ENCODE data around the gene PGAP2. TPM values are rescaled to one million over a fixed set of nuclear protein-coding genes. Genes with fewer than 3 reads are reported as not detected.

PGAP2 gene
- total and polyA plus RNA-seq, 10 of the 15 experiments (the other 5 are each of a cell fraction or from before 2014, with no cell fraction given), result 12.3 to 37.4 (median 31.9) TPM

GRCh38 chr11:3827434-3828186 is 19.2 kb downstream of the PGAP2 start:
- intact Hi-C loops (cut with micrococcal nuclease; ENCODE audit: unreplicated experiment) (no loop called here), in situ Hi-C loops (cut with MboI) (loop anchor here (25.0 kb wide), 1 partner anchor 560 kb away; the partner anchor contains the start of gene TRIM21)
- peaks cover 28% of the 10 kb centered on the region for H3K79me2 ChIP-seq (ENCODE audit: control insufficient read depth, insufficient read depth, low read length)
- no peaks in the 10 kb centered on the region; the same call in none of the 2 replicates for H4K20me1 ChIP-seq (ENCODE audit: control insufficient read depth, insufficient read depth)
- no peak overlapping the region for H2AFZ ChIP-seq (ENCODE audit: control insufficient read depth, low read depth, low read length)
- no peak for FAIRE-seq
- H3K27me3 ChIP-seq (replicated peaks in 1 of 2; ENCODE audit: control insufficient read depth in 2 of 2, insufficient read depth in 2 of 2, low read length in 1 of 2), result no peaks in the 10 kb centered on the region
- no peak overlapping the region for H3K4me2 ChIP-seq (ENCODE audit: control insufficient read depth, insufficient read depth)
- H3K9ac ChIP-seq (ENCODE audit: control insufficient read depth, insufficient read depth, low read length), result no peak overlapping the region
- H3K36me3 ChIP-seq (ENCODE audit: control insufficient read depth in 2 of 2, insufficient read depth in 2 of 2, low read length in 1 of 2), result peaks cover 24 to 38% of the 10 kb centered on the region in 2 experiments
- CTCF ChIA-PET, result interaction anchor here (0.6 to 3.3 kb wide), 3 partner anchors 14 to 246 kb away, joined by 3 to 35 read pairs (median 4); no protein-coding TSS in a partner anchor
- H3K9me3 ChIP-seq (replicated peaks; ENCODE audit: control insufficient read depth, insufficient read depth, low read length), result no peaks in the 10 kb centered on the region
- WGBS (ENCODE audit: insufficient coverage, insufficient replicate concordance, low lambda C conversion rate, missing lambda C conversion rate), result 95% methylated on average over 35 of the region's 35 CpGs
- no peak for DNase-seq (ENCODE audit: low read depth, low spot score)
- RAD21 ChIA-PET (ENCODE audit: unreplicated experiment), result interaction anchor here (3.0 kb wide), 1 partner anchor 9 kb away, joined by 21 read pairs; no protein-coding TSS in a partner anchor
- SMC1A ChIA-PET (ENCODE audit: uncharacterized antibody, unreplicated experiment), result no interaction called here
- POLR2A ChIA-PET, result no interaction called here
- peak; percentile 52 for TF ChIP-seq POLR2A (IDR thresholded peaks at IDR 0.05; ENCODE audit: low read depth, low read length)
- TF ChIP-seq BCL11A (IDR thresholded peaks at IDR 0.05; ENCODE audit: low read depth, low read length), result no peak
- BruUV-seq (replicated peaks), result TSS peak; percentile 54
- peaks cover 10% of the 10 kb centered on the region for H3K4me1 ChIP-seq (ENCODE audit: control insufficient read depth, insufficient read depth, low read length)
- no peak overlapping the region for H3K27ac ChIP-seq (ENCODE audit: control insufficient read depth, insufficient read depth)
- H3K4me3 ChIP-seq, result no peak overlapping the region
- ATAC-seq, result no peak

- H3K4me2 ChIP-seq (ENCODE audit: control insufficient read depth, insufficient read depth), result no peak overlapping the region
- no peak for ATAC-seq
- ChIA-PET SMC1A (ENCODE audit: uncharacterized antibody, unreplicated experiment) (interaction anchor here (0.6 to 1.6 kb wide), 3 partner anchors 19 to 84 kb away, joined by 3 to 6 read pairs (median 3); partner anchors contain the start of gene STIM1), RAD21 (ENCODE audit: unreplicated experiment) (interaction anchor here (2.4 to 12.7 kb wide), 2 partner anchors 11 to 25 kb away, joined by 14 to 304 read pairs; partner anchors contain the start of genes RHOG and STIM1), CTCF (interaction anchor here (0.7 to 39.6 kb wide), 4 partner anchors 11 to 243 kb away, joined by 3 to 1047 read pairs (median 13); partner anchors contain the start of genes RHOG and STIM1), POLR2A (interaction anchor here (3.4 kb wide), 1 partner anchor 11 kb away, joined by 16 read pairs; the partner anchor contains the start of gene RHOG)
- no peak overlapping the region for H3K27ac ChIP-seq (ENCODE audit: control insufficient read depth, insufficient read depth)
- no peak for FAIRE-seq
- no peak overlapping the region for H2AFZ ChIP-seq (ENCODE audit: control insufficient read depth, low read depth, low read length)
- peaks cover 32 to 36% of the 10 kb centered on the region in 2 experiments for H3K36me3 ChIP-seq (ENCODE audit: control insufficient read depth in 2 of 2, insufficient read depth in 2 of 2, low read length in 1 of 2)
- no peak for DNase-seq (ENCODE audit: low read depth, low spot score)
- H3K79me2 ChIP-seq (ENCODE audit: control insufficient read depth, insufficient read depth, low read length), result peaks cover 51% of the 10 kb centered on the region
- no peak overlapping the region for H3K4me3 ChIP-seq
- 84% methylated on average over 3 of the region's 3 CpGs for WGBS (ENCODE audit: insufficient coverage, insufficient replicate concordance, low lambda C conversion rate, missing lambda C conversion rate)
- no peak overlapping the region for H3K9ac ChIP-seq (ENCODE audit: control insufficient read depth, insufficient read depth, low read length)
- no peaks in the 10 kb centered on the region; the same call in none of the 2 replicates for H4K20me1 ChIP-seq (ENCODE audit: control insufficient read depth, insufficient read depth)
- intact Hi-C loops (cut with micrococcal nuclease; ENCODE audit: unreplicated experiment) (no loop called here), in situ Hi-C loops (cut with MboI) (loop anchor here (25.0 kb wide), 1 partner anchor 557 kb away; the partner anchor contains the start of gene TRIM21)
- no peak for TF ChIP-seq CHD2 (IDR thresholded peaks at IDR 0.05; ENCODE audit: borderline replicate concordance, low read depth, low read length)
- no peak for TF ChIP-seq GATAD2B (conservative IDR thresholded peaks at IDR 0.05; ENCODE audit: low read depth)
- no peak for TF ChIP-seq HDGF (IDR thresholded peaks at IDR 0.05)
- no peak for TF ChIP-seq PML (IDR thresholded peaks at IDR 0.05; ENCODE audit: low read length)
- no peak for TF ChIP-seq SREBF1 (IDR thresholded peaks at IDR 0.05; ENCODE audit: low read length)
- no peak for TF ChIP-seq SIX5 (IDR thresholded peaks at IDR 0.05; ENCODE audit: low read depth, low read length, severe bottlenecking)
- no peak for TF ChIP-seq RELA (IDR thresholded peaks at IDR 0.05; ENCODE audit: borderline replicate concordance, partially characterized antibody)
- no peak for TF ChIP-seq POLR2A (IDR thresholded peaks at IDR 0.05; ENCODE audit: low read depth, low read length)
- TF ChIP-seq CHD1 (IDR thresholded peaks at IDR 0.05; ENCODE audit: low read depth, low read length), result no peak
- TF ChIP-seq RAD21 (IDR thresholded peaks at IDR 0.05; ENCODE audit: insufficient read depth, low read depth, low read length), result no peak
- no peak for TF ChIP-seq CEBPB (IDR thresholded peaks at IDR 0.05; ENCODE audit: borderline replicate concordance in 1 of 2, low read depth in 2 of 2, low read length in 2 of 2)
- no peak for TF ChIP-seq NFXL1 (IDR thresholded peaks at IDR 0.05; ENCODE audit: borderline replicate concordance)
- H3K9me3 ChIP-seq (replicated peaks; ENCODE audit: control insufficient read depth, insufficient read depth, low read length), result no peaks in the 10 kb centered on the region
- no TSS peak for BruUV-seq (replicated peaks)
- no peaks in the 10 kb centered on the region for H3K27me3 ChIP-seq (replicated peaks in 1 of 2; ENCODE audit: control insufficient read depth in 2 of 2, insufficient read depth in 2 of 2, low read length in 1 of 2)
- H3K4me1 ChIP-seq (ENCODE audit: control insufficient read depth, insufficient read depth, low read length), result peaks cover 19% of the 10 kb centered on the region
Measured at GRCh38 chr11:3830088-3830487, 21.7 kb downstream of the PGAP2 start.

Data from GM12878 (cell line).